AG09309 (cell line): ENCODE results near the gene RXYLT1.
"Not testable (repeated sequence)": the region's sequence is repeated elsewhere in the genome, so short reads cannot be mapped to it uniquely, and the experiment has no call there.

Experiments
- DNase-seq: peaks from one replicate; pipeline ENCODE4 v3.0.0-alpha.2; 2010; ENCODE audit warnings: low read depth
- H3K4me3 ChIP-seq: 2 replicates; pipeline ENCODE4 v1.5.1; 2011; ENCODE audit warnings: mild to moderate bottlenecking, low read depth, low read length, moderate library complexity; ENCODE audit not compliant: control insufficient read depth
- TF ChIP-seq, protein P1 (sequence below): IDR thresholded peaks from 2 replicates; pipeline ENCODE4 v1.5.1; 2011; ENCODE audit warnings: mild to moderate bottlenecking, low read depth, low read length, inconsistent platforms; ENCODE audit not compliant: insufficient read depth, control insufficient read depth; ENCODE audit errors: missing control alignments

The RXYLT1 gene

DNA sequence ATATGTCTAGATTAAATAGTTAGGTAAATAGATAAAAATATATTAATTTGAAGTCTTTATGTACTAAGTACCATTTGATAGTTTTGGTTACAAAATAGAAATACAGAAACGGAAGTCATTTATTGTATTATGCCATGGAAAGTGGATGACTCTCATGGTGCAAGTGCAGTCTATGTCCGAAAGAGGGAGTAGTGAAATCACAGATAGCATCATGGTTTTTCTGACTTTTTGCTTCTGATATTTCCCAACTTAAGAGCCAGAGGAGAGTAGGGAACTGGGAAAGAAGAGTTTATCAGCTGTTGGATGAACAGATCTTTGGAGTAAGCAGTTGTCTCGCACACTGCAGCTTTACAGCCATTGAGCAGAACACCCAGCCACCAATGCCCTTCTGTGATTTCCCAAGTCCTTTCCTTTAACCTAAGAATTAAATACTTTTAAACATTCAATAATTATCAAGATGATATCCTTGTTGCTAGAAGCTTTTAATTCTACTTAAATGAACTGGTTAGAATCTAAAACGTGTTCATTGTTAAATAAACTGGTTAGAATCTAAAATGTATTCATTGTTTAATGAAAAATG, 46.4 kb downstream of the RXYLT1 start:
- TF ChIP-seq, protein P1, sequence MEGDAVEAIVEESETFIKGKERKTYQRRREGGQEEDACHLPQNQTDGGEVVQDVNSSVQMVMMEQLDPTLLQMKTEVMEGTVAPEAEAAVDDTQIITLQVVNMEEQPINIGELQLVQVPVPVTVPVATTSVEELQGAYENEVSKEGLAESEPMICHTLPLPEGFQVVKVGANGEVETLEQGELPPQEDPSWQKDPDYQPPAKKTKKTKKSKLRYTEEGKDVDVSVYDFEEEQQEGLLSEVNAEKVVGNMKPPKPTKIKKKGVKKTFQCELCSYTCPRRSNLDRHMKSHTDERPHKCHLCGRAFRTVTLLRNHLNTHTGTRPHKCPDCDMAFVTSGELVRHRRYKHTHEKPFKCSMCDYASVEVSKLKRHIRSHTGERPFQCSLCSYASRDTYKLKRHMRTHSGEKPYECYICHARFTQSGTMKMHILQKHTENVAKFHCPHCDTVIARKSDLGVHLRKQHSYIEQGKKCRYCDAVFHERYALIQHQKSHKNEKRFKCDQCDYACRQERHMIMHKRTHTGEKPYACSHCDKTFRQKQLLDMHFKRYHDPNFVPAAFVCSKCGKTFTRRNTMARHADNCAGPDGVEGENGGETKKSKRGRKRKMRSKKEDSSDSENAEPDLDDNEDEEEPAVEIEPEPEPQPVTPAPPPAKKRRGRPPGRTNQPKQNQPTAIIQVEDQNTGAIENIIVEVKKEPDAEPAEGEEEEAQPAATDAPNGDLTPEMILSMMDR, result peak; percentile 81
- DNase-seq, result peak; percentile 58
- no peak overlapping the region for H3K4me3 ChIP-seq

DNA sequence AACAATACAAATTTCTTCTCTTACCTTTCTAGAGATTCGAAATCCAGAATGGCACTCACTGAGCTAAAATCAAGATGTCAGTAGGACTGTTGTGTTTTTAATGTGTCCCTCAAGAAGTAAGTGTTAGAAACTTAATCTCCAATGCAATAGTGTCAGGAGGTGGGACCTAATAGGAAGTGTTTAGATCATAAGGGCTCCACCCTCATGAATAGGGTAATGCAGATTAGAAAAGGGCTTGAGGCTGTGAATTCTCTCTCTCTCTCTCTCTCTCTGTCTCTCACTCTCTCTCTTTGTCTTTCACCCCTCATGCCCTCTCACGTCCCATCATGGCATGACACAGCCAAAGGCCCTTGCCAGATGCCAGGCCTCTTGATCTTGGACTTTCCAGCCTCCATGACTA, 49.2 kb downstream of the RXYLT1 start:
- no peak for DNase-seq
- no peak overlapping the region for H3K4me3 ChIP-seq
- TF ChIP-seq, protein P1, result no peak

DNA sequence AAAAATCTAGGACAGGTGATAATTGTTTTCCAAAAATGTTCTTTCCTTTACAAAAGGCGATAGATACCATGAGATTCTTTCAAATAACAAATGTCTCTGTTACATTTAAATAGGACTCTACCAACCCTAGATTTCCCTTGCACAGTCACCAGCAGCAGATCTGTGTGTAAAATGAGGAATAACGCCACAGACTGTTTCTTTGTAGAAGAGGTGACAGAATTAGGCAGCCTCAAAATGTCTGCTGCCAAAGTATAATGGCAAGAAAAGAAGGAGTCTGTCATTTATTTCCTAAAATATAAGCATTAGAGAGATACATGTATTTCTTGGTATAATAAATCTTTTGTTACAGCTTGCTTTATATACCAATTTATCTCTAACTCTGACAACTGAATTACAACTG, 56.3 kb downstream of the RXYLT1 start:
- TF ChIP-seq, protein P1, result no peak
- DNase-seq, result no peak
- H3K4me3 ChIP-seq, result no peak overlapping the region

DNA sequence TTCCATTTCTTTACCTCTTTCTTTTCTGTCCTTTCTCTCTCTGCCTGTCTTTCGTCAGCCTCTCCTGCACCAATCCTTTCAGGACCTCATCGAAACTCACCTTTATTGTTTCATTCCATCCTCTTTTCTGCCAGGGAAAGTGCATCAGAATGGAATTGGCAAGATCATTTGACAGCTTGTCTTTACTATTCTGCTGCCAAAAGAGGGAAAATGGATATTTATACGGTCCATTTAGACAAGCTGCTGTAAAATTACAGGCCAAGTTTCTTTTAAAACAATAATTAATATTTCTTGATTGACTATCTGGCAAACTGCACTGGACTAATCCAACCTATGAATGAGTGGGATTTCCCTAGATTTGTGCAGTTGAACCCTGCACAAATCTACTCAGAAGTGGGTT, 57.2 kb downstream of the RXYLT1 start:
- TF ChIP-seq, protein P1, result no peak
- no peak for DNase-seq
- no peak overlapping the region for H3K4me3 ChIP-seq

DNA sequence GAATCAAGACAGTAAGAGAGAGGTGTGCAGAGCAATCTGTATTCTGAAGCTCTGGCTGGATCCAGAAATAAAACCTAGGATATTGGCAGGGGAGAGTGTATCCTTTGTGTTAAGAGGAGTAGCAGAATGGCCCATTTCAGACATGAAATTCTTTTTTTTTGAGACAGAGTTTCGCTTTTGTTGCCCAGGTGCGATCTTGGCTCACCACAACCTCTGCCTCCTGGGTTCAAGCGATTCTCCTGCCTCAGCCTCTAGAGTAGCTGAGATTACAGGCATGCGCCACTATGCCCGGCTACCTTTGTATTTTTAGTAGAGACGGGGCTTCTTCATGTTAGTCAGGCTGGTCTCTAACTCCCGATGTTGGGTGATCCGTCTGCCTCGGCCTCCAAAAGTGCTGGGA, 58.7 kb downstream of the RXYLT1 start:
- TF ChIP-seq, protein P1, result no peak
- no peak overlapping the region for H3K4me3 ChIP-seq
- DNase-seq, result no peak

DNA sequence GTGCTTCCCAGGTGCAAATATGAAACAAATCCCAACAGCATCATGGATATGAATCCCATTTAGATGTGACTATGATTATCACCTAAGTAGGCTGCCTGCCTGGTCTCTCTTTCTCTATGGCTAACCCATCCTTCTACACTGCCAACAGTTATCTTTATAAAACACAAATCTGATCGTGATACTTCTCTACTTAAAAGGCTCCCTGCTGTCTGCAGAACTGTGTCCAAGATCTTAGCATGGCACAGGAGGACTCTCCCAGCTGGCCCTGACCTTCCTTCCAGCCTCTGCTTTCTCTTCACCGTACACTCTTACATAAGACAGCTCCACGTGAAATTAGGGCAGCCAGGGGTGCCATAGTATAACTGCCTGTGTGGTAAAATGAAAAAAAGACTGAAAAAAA, 61.3 kb downstream of the RXYLT1 start:
- TF ChIP-seq, protein P1, result no peak
- DNase-seq, result no peak
- no peak overlapping the region for H3K4me3 ChIP-seq

DNA sequence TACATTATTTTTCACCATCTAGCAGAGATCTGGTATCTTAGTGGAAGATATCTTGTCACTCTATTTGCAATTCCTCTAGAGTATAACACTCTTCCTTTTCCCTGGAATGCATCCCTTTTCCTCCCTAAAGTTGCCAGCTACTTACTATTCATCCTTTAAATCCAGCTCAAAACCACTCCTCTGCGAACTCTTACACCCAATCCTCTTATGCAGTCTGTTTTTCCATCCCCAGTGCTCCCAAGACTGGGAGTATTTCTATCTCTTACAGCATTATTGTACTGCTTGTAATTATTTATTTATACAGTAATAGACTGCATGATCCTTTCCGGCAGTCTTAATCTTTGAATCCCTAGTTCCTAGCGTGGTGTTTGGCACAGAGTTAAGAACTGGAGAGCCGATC, 61.9 kb downstream of the RXYLT1 start:
- no peak for DNase-seq
- H3K4me3 ChIP-seq, result no peak overlapping the region
- TF ChIP-seq, protein P1, result no peak

DNA sequence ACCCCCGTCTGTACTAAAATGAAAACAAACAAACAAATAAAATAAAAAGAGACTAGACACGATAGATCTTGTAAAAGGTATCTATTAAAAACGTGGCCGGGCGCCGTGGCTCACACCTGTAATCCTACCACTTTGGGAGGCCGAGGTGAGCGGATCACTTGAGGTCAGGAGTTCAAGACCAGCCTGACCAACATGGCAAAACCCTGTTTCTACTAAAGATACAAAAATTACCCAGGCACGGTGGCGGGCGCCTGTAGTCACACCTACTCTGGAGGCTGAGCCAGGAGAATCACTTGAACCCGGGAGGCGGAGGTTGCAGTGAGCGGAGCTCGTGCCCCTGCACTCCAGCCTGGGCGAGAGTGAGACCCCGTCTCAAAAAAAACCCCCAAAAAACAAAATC, 63.0 kb downstream of the RXYLT1 start:
- DNase-seq, H3K4me3 ChIP-seq: not testable (repeated sequence)
